NCI-H2227 (cell line): ENCODE measurements around the gene DDRGK1.
A peak's percentile ranks its signal among the peaks of the same experiment; 100 is the strongest.

Experiments
- DNase-seq: peaks from one replicate; lab custom pipeline; 2025; ENCODE audit not compliant: unreplicated experiment; lab: John Stamatoyannopoulos, UW

Gene DDRGK1

DNA sequence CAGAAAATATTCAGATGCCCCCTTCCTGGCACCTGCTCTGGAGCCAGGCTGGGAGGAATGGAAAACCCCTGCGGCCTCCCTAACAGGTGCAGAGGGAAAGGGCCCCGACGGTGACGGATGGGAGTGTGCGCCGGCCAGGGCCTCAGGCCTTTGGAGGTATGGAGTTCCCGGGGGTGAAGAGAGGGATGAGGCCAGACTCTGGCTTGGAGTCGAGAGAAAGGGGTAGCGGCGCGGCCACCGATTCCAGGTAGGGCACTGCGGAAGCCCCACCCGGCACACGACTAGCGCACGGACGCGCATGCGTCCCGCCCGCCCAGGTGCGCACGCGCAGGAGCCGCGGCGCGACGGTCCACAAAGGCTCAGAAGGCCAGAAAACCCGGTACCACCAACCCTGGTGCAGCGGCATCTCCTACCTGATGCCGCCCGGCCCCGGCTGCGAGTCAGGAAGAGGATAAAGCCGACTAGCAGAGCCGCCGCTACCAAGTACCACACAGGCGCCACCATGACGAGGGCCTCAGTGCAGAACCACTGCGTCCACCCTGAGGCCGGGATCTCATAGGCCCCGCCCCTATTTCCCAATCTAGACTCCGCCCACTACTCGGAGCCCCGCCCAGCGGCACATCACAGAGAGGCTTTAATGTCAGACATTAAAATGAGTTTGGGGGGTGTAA lies at the start of gene DDRGK1:
TSS of gene DDRGK1 (minus strand) at position 559 of the 671 bp plus-strand sequence. CDS start at position 504, 55 bp downstream.
- DNase-seq, result peak; percentile 91

DNA sequence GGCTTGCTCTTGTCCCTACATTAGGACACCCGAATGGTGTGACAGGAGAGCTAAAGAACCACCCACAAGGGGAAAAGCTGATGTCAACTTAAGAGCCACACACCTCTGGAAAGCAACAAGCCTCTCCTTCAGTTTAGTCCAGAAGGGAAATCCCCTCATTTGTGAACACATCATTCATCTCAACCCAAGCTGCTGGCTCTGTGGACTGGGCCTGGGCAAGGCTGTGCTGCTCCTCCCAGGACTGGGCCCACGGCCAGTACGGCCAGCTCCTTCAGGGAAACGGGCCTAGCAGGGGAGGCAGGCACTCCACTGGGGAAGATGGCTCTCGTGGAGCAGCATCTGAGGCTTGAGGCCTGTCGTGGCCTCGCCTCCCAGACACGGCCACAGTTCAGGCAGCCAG lies 47.3 kb upstream of the DDRGK1 start:
- no peak for DNase-seq

DNA sequence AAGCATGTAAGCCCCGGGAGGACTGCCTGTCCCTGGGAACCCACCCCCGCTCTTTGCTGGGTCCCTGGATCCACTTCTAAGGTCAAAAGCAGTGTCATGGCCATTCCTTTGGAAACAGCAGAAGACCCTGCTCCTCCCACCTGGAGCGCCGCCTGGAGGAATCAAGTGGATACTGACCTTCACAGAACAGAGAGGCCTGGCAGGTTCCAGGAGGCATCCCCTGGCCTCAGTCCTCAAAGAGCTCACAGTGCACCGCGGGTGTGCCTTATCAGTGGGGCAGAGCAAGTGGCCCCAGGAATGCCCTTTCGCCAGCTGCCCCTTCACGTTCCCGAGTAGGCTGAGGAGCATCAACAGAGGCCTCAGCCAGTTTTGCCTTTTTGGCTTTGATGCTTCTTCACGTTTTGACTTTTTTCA lies 45.6 kb upstream of the DDRGK1 start:
- DNase-seq, result peak; percentile 27

DNA sequence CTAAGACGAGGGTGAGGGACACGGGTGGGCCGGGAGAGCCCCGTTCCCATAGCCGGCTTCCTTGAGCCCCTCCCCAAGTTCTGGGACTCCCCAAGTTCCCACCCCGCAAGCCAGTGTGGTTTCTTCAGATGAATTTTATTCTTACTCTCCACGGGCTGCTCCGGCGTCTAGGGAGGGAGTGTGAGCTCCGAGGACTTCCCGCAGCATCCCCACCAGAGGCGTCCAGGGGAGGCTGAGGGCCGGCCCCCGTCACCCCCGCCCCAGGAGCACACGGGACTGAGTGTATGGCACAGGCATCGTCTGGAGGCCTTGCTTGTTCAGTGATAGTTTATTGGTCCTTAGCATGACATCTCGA lies 44.5 kb upstream of the DDRGK1 start:
- DNase-seq, result no peak

DNA sequence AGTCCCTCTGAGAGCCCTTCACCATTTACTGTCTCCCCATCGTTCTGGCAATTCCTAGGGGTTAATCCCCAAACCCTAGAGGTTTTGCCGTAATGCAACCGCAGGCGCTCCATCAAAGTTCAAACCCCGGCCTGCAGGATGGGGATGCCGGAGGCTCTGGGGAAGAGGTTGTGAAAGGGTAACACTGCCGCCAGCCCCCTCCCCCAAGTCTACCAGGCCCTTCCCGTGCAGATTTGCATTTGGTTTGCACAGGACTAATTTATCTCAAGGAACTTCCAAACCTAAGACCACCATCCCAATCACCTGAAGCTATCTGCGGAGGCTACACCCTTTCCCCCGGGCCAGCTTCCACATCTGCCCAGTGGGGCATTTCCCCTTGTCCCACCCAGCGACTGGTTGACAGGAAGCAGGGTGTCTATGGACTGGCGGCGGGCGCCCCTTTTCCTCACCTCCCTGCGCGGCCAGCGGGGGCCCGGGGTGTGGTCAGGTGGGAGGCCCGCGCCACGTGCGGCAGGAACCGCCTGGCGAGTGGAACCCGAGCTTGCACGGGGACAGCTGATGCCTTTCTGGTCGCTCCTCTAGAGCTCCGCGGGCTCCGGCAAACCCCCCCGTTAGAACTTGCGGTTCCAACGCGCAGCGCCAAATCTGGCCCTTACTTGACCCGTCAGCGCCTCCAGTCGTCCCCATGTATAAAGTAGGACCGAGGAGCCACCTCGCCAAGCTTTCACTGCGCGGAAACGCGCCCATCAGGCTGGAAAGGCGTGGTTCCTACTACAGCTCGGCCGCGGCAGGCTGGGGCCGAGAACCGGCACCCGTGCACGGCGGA lies 43.9 kb upstream of the DDRGK1 start:
- DNase-seq, result peak; percentile 47

DNA sequence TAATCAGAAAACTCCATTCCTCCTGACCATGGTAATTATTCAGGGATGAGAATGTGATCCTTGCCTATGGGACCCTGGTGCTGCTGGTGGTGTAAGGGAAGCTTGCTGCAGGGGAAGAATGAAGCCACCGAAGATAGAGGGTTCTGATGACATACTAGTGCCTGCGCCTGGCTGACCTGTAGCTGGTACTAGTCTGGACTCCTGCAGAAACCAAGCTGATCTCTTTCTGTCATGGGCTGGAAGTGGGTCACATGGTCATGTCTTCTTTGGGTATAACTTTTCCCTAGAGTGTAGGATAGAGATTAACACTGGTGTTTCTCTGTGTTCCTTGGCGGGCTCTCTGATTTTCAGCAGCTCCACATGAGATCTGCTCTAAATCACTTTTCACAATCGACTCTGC lies 43.2 kb upstream of the DDRGK1 start:
- DNase-seq, result no peak

DNA sequence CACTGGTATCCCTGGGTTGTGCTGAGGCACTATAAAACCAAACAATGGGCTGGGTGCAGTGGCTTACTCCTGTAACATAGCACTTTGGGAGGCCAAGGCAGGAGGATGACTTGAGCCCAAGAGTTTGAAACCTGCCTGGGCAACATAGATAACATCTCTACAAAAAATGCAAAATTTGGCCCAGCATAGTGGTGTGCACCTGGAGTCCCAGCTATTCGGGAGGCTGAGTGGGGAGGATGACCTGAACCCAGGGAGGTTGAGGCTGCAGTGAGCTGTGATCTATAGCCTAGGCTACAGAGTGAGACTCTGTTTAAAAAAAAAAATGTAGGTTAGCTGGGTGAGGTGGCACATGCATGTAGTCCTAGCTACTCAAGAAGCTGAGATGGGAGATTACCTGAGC lies 42.2 kb upstream of the DDRGK1 start:
- DNase-seq, result no peak

DNA sequence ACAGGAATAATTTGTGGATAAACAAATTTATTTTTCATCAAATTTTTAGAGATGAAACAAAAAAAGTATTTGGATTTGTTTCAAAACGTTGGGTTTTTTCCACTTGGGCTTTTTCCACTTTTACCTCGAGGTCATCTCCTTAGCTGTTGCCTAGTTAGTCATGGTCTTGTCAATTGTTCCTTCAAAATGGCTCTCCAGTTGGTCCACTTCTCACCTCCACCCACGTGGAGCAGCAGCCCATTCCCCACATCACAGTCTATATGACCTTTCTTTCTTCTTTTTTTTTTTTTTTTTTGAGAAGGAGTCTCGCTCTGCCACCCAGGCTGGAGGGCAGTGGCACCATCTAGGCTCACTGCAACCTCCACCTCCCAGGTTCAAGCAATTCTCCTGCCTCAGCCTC lies 41.2 kb upstream of the DDRGK1 start:
- DNase-seq, result no peak

DNA sequence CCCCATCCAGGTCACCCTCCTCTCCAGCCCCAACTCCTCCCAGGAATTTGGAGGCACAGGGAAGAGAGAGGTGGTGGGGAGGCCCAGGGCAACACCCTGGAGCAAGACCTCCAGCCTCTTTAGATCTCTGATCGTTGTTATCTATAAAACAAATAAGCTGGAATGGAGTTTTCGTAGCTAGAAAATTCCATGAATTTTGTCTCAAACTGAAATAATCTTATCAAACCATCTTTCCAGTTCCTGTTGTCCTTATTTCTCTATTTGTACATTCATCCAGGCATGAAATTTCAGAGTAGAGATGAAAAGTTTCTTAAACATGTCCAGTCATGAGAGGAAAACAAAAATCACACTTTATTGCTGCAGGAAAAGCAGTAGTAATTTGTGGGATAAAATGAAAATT lies 40.7 kb upstream of the DDRGK1 start:
- no peak for DNase-seq

DNA sequence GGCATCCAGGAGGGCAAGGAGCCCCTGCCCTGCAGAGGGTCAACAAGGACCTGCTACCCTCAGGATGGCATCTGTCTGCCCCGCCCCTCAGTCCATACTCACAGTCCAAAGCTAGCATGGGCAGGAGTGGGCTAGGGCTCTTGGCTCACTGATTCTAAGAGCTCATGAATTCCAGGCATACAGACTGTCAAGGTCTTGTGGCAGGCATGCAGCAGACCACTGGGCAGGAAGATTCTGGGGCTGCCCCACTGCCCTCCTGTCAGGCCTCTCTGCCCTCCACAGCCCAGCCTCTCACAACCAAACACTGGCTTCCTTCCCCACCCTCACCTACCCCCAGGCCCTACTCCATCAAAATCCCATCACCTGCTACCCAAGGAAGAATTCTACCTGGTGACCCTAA lies 40.1 kb upstream of the DDRGK1 start:
- DNase-seq, result no peak

DNA sequence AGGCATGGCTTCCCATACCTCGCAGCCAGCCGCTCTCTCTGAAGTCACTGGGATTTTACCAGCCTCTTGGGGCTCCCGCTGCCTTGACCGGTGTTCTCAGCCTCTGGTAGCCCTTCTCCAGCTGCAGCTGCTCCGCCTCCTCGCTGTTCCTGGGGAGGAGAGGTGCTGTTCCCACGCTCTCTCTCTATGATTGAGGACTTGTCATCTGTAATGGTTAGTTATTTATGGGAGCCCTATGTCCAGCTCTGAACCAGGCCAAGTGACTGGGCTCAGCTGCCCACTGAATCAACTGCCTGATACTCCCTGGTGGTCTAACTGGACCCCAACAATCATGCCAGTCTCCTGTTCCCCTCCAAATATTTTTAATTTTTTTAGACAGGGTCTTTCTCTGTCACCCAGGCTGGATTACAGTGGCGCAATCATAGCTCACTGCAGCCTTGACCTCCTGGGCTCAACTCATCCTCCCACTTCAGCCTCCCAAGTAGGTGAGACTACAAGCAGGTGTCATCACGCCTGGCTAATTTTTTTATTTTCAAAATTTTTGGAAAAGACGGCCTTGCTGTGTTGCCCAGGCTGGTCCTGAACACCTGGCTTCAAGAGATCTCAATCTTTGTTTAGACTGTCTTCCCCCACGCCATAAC lies 39.4 kb upstream of the DDRGK1 start:
- DNase-seq, result peak; percentile 60

DNA sequence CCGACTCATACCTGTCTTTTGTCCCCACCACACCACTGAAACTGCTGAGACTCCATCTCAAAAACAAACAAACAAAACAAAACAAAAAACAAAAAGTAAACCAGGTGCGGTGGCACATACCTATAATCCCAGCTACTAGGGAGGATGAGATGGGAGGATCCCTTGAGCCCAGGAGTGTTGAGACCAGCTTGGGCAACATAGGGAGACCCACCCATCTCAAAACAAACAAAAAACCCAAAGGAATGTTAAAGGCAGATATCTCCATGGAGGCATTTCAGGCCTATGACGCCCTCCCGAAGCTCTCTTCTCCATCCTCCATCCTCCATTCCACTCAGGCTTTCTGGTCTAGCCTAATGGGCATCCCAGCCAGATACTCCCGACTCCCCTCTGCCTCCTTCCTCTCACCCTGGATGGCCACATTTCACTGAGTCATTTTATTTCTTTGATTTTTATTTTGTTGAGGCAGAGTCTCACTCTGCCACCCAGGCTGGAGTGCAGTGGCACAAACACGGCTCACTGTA lies 37.8 kb upstream of the DDRGK1 start:
- no peak for DNase-seq

DNA sequence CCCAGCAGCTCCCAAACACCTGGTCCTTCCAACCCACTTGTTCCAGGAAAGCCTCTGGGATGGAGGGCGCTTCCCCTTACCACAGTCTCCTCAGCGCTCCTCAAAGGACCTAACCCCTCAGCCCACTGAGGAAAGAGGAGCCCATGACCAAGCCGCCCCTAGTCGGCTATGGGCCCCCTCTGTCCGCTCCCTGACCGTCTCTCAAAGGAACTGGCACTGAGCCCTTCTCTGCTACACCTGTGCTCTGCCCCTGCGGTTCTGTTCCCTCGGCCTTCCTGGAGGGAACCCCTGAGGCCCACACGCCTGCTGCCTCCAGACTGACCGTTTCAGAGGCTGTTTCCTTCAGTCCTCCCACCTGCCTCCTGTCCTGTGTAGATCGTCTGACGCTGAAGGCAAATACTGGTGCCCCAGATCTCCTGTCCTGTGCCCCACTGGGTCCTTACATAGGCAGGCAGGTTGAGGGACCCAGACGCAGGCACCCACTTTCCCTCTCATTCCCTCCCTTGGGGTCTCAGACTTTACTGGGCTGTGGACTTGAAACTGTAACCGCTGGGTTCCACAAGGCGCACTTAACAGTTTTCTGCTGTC lies 36.4 kb upstream of the DDRGK1 start:
- DNase-seq, result no peak

DNA sequence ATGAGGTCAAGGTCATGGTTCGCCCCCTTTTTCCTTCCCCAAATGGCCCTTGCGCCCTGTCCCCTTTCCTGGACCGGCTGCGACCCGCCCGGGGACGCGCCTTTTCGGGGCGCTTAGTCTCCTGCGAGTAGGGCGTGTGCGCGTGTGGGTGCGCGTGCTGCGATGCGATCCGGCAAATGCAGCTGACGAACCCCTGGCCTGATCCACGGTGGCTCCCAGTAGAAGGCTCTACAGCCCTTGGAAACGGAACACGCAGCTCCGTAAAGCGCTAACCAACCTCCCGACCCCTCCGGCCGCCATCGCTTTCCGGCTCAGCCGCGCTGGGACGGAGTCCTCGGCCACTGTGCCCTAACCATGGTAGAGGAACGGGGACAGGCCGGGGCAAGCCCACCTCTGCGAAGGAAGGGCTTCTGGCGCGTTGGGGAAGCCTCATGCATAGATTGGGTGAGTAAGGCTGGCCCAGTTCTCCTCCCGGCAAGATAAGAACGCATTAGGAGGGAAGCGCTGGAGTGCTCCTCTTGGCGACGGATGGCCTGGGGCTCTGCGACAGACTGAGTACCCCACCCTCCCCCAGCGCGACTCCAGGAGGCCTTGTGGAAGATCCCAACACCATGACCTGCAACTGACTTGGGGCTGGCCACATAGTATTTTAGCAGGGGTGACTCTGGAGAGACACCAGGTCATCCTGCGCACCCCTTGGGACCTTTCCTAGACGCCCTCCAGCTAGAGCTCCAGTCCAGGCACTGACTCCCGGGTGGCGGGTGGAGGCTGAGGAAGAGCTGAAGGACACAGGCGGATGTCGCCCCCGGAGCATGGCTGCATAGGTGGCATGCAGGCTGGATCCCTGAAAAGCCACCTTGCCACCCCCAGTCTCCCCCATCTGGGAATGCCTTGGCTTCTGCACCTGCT lies 35.6 kb upstream of the DDRGK1 start:
- DNase-seq, result no peak

DNA sequence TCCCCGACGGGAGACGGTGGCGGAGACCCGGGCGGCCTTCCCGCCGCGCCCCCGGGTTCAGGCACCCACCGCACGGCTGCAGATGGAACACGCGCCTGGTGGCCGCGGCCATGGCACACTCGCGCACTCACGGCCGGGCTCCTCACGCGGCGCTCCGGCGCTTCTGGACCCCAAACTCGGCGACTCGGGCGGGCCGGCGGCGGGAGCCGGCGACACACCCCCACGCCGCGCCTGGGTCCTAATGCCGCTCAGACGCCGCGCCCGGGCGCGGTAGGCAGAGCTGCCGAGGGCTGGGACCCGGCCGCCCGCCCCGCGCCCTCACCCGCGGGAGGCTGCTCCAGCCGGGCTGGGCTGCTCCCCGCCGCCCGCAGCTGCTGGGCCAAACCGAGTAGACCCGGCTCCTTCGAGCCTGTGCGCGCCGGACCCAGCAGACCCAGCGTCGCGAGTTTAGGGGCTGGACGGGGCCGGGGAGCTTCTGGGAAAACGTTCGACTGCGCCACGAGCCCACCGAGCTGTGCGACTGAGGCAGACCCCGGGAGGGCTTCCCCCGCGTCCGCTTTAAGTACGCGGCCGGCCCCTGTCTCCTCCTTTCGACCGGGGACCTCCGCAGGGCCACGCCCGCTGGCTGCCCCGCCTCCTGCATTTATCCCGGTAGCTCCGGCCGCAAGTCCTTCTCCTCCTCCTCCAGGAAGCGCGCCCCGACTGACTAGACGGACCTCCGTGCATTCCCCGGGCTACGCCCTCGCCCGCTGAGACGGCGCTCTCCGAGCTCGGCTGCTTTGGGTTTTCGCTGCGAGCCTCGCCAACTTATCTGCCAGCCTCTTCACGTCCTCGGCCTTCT lies 34.8 kb upstream of the DDRGK1 start, which contains the start of gene SLC4A11:
TSS of gene SLC4A11 (minus strand) at position 165 of the 841 bp plus-strand sequence. CDS start at position 112, 53 bp downstream.
- DNase-seq, result peak; percentile 50

DNA sequence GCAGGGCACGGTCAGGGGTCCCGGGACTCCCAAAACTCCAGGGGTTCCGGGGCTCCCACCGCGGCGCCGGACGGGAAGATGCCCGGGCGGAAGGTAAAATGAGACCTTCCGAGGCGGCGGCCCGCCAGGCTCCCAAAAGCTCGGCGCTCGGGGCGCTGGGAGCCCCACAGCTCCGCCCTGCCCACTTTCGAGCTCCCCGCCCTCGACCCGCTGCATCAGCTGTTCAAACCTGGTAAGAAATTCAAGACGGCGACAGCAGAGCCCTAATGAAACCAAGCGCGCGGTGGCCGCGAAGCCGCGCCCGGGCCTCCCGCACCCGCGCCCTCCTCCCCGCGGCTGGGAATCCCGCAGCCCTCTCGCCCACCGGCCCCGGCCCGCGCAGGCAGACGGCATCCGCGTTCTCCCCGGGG lies 34.1 kb upstream of the DDRGK1 start:
- DNase-seq, result peak; percentile 31

DNA sequence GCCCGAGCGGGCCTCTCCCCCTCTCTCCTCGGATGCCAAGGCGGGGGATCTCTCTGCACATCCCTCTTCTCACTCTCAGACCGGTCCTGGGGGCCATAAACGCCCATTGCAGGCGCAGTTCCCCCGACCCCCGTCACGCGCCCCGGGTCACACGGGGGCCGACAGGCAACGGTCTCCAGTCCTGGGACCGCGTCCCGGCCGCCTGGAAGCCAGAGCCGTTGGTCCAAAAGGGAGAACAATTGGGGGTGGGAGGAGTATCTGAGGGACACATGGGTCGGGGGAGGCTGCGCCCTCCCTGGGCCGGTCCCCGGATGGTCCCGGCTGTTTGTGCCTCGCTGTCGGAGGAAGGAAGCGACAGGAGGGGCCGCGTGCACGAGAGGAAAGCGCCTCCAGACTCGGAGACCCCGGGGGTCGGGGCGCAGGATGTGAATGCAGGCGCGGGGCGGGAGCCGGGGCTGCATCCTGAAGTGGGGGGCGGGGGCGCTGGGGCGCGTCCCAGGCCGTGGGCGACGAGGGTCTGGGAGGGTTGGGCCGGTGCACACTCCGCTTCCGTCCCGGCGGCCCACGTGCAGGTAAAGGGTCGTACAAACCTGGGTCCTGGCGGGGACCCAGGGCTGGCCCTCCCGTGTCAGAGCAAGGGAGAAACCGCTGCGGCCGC lies 33.6 kb upstream of the DDRGK1 start:
- no peak for DNase-seq

DNA sequence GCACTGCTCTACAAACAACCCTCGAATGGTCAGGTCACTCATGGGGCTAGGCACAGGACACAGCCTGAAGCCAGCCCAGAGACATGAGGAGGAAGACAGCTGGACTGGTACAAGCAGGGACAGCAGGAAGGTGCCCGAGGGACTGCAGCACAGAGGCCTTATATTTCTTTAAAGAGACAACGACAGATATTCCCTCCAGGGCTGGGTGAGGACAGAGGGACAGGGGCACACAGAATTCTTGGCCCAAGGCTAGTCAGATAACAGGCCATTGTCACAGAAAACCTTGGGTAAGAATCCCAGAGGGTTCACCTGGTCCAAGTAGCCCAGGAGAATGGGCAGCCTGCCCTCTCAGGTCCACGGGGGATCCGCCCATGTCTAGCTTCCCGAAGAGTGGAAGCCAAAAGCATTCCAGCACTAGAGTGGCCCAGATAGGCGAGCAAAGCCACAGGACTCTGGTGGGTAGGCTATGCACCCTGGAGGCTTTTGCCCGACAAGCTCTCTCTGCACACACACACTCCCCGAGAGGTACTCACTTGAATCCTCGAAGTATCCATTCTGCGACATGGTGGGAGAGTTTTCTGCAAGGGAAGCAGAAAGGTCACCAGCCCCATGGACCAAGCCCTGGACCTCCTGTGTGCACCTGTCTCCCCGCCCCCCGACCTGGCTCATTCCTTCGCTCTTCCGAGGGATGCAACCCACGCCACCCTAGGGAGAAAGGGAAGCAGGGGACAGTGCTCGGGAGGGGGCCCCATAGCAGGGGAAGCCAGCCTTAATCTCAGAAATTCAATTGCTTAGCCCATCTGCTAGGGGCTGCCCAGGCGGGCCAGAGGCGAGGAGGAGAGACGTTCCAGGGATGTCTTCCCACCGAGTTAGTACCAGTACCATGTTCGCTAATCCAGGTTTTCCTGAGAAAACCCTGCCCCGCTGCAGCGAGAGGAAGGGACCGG lies 32.8 kb upstream of the DDRGK1 start:
- no peak for DNase-seq
